ENCODE data around the gene ORAI2.

GRCh38 chr7:102439963-102440795 lies 6.8 kb downstream of the ORAI2 start:
- TF ChIP-seq POLR2A (IDR thresholded peaks at IDR 0.05), result no peak
- no peak for TF ChIP-seq EP300 (IDR thresholded peaks at IDR 0.05)
